ENCODE data around the gene LRMDA. TPM values are rescaled to one million over a fixed set of nuclear protein-coding genes. Genes with fewer than 3 reads are reported as not detected.

The LRMDA gene
- total and polyA plus RNA-seq, 2 donors (not counting 1 experiment from before 2014, with no cell fraction given), result 0.12 TPM; not detected in 1

DNA sequence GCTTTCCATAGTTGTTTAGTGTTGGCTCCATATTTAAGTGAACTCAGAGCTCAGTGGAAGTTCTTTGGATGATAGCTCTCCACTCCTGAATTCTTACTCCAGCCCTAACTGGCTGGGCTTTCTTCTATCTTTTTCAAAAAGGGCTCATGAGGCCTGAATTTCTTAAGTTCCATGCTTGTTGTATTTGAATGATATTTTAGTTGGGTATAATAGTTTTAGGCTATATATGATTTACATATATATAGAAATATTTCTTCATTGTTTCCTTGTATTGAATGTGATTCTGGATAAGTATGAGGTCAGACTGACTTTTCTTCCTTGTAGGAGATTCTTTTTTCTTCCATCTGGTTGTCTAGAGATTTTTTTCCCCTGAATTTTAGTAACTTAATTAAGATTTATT is 843.5 kb downstream of the LRMDA start:
- intact Hi-C loops (cut with micrococcal nuclease), result no loop called here
- Histone ChIP-seq H3K9ac (ENCODE audit: low read length) (no peak overlapping the region), H3K9me3 (ENCODE audit: control extremely low read depth in 1 of 3, control insufficient read depth in 2 of 3, insufficient read depth in 1 of 3, low read length in 2 of 3) (peaks cover 0 to 3% (median 2%) of the 10 kb centered on the region in 3 donors), H3K4me3 (ENCODE audit: control extremely low read depth in 1 of 5, extremely low read depth in 1 of 5, insufficient read depth in 1 of 5, low read depth in 2 of 5, low read length in 4 of 5) (no peak overlapping the region), H4K20me1 (ENCODE audit: control insufficient read depth, insufficient read depth, low read length, poor library complexity, severe bottlenecking) (no peaks in the 10 kb centered on the region), H3K4me1 (ENCODE audit: control insufficient read depth in 2 of 2, insufficient read depth in 2 of 2, low read length in 2 of 2) (no peaks in the 10 kb centered on the region), H3K27me3 (replicated peaks in 1 of 4; ENCODE audit: control extremely low read depth in 1 of 4, control insufficient read depth in 3 of 4, insufficient read depth in 4 of 4, low read length in 3 of 4) (no peaks in the 10 kb centered on the region), H3K4me2 (replicated peaks; ENCODE audit: low read depth, low read length, poor library complexity, severe bottlenecking) (no peak overlapping the region), H3K36me3 (replicated peaks in 1 of 2; ENCODE audit: control extremely low read depth in 1 of 2, control insufficient read depth in 1 of 2, extremely low read depth in 1 of 2, insufficient read depth in 2 of 2, low read length in 1 of 2) (no peaks in the 10 kb centered on the region), H3K79me2 (ENCODE audit: control insufficient read depth, insufficient read depth, low read length) (no peaks in the 10 kb centered on the region), H2AFZ (ENCODE audit: insufficient read depth, low read depth, low read length, poor library complexity, severe bottlenecking) (no peak overlapping the region), H3K27ac (ENCODE audit: low read length in 2 of 2) (no peak overlapping the region)
- ChIA-PET POLR2A (no interaction called here), CTCF (no interaction called here)
- no peak for TF ChIP-seq CTCF (IDR thresholded peaks at IDR 0.05)
- TF ChIP-seq EZH2 (IDR thresholded peaks at IDR 0.05; ENCODE audit: borderline replicate concordance, insufficient read depth, low read depth, low read length, poor library complexity, severe bottlenecking), result no peak
- Mint-ChIP-seq H3K4me1 (no peaks in the 10 kb centered on the region), H3K27ac (no peak overlapping the region), H3K9me3 (ENCODE audit: insufficient read depth) (peaks cover 11% of the 10 kb centered on the region), H3K27me3 (no peaks in the 10 kb centered on the region), H3K4me3 (no peak overlapping the region)
- ATAC-seq (ENCODE audit: low read depth), result no peak
- DNase-seq, result no peak

DNA sequence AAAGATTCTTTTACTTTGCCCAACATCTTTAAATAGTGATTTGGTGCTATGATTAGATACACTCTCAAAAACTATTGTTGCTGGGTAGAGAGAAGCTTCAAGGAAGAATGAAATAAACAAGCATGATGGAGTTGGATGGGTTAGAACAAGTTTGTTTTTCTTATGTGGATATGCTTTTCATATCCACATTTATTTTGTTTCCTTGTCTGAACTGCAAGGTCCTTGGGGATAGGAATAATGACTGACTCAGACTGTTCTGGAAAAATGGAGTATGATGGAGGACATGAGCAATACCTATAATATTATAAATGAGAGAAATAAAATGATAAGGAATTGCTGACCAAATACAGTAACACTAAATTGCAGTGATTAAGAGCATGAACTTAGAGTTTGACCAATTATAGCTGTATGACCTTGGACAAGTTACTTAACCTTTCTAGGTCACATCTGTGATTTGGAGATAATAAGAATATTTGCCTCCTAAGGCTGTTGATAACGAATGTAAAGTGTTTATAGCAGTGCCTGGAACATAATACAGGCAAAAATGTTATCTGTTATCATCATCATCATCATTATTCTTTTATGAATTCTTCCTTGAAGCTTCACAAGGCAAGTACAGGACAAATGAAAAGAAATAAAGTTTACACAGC is 847.5 kb downstream of the LRMDA start:
- H3K27ac ChIP-seq (ENCODE audit: low read length in 2 of 2), result no peak overlapping the region
- DNase-seq (no peak), ATAC-seq (ENCODE audit: low read depth) (no peak)
- no peak overlapping the region for H2AFZ ChIP-seq (ENCODE audit: insufficient read depth, low read depth, low read length, poor library complexity, severe bottlenecking)
- TF ChIP-seq CTCF (IDR thresholded peaks at IDR 0.05) (no peak), EZH2 (IDR thresholded peaks at IDR 0.05; ENCODE audit: borderline replicate concordance, insufficient read depth, low read depth, low read length, poor library complexity, severe bottlenecking) (no peak)
- H3K27me3 ChIP-seq (replicated peaks in 1 of 4; ENCODE audit: control extremely low read depth in 1 of 4, control insufficient read depth in 3 of 4, insufficient read depth in 4 of 4, low read length in 3 of 4), result no peaks in the 10 kb centered on the region
- Mint-ChIP-seq H3K27ac (no peak overlapping the region), H3K4me1 (no peaks in the 10 kb centered on the region), H3K4me3 (no peak overlapping the region), H3K9me3 (ENCODE audit: insufficient read depth) (peaks cover 8% of the 10 kb centered on the region), H3K27me3 (peaks cover 3% of the 10 kb centered on the region)
- H3K79me2 ChIP-seq (ENCODE audit: control insufficient read depth, insufficient read depth, low read length), result no peaks in the 10 kb centered on the region
- H3K4me1 ChIP-seq (ENCODE audit: control insufficient read depth in 2 of 2, insufficient read depth in 2 of 2, low read length in 2 of 2), result no peaks in the 10 kb centered on the region
- intact Hi-C loops (cut with micrococcal nuclease), result no loop called here
- no peaks in the 10 kb centered on the region for H3K36me3 ChIP-seq (replicated peaks in 1 of 2; ENCODE audit: control extremely low read depth in 1 of 2, control insufficient read depth in 1 of 2, extremely low read depth in 1 of 2, insufficient read depth in 2 of 2, low read length in 1 of 2)
- no peaks in the 10 kb centered on the region for H4K20me1 ChIP-seq (ENCODE audit: control insufficient read depth, insufficient read depth, low read length, poor library complexity, severe bottlenecking)
- no CpG with 5 or more reads among the region's 1 CpG for WGBS (ENCODE audit: insufficient coverage)
- H3K9ac ChIP-seq (ENCODE audit: low read length), result no peak overlapping the region
- ChIA-PET POLR2A (no interaction called here), CTCF (no interaction called here)
- H3K4me2 ChIP-seq (replicated peaks; ENCODE audit: low read depth, low read length, poor library complexity, severe bottlenecking), result no peak overlapping the region
- no peak overlapping the region for H3K4me3 ChIP-seq (ENCODE audit: control extremely low read depth in 1 of 5, extremely low read depth in 1 of 5, insufficient read depth in 1 of 5, low read depth in 2 of 5, low read length in 4 of 5)
- peaks cover 0 to 3% (median 1%) of the 10 kb centered on the region in 3 donors for H3K9me3 ChIP-seq (ENCODE audit: control extremely low read depth in 1 of 3, control insufficient read depth in 2 of 3, insufficient read depth in 1 of 3, low read length in 2 of 3)
